Breast epithelium (tissue), 4 donors: Measurements from ENCODE around the gene FAM181A. TPM values are rescaled to one million over a fixed set of nuclear protein-coding genes. Genes with fewer than 3 reads are reported as not detected.

ENCODE experiments used
- DNase-seq, 2 donors: peaks; one replicate each; pipeline ENCODE4 v3.0.0-alpha.2; 2019; ENCODE audit warnings: low spot score in 2 of 2
- H3K27ac ChIP-seq, 2 donors: fragments of 200-600 bp; sonication (generic) in 1 of 2; one replicate each; pipeline ENCODE4 v1.5.1; 2016 to 2019; ENCODE audit warnings: mild to moderate bottlenecking in 1 of 2
- H3K27me3 ChIP-seq, 2 donors: fragments of 200-600 bp; sonication (generic) in 1 of 2; one replicate each; pipeline versions ENCODE4 v1.5.1 to v1.6.0; 2017 to 2019; ENCODE audit warnings: control low read depth in 1 of 2, mild to moderate bottlenecking in 1 of 2
- H3K36me3 ChIP-seq: fragments of 200-600 bp; one replicate; pipeline ENCODE4 v1.5.1; 2019
- H3K4me1 ChIP-seq, 2 donors: fragments of 200-600 bp; sonication (generic); one replicate each; pipeline ENCODE4 v1.5.1; 2016 to 2019; ENCODE audit warnings: control low read depth in 1 of 2
- H3K4me3 ChIP-seq, 3 donors: fragments of 200-600 bp; sonication (generic); 1 replicate in 2 of 3; 2 replicates in 1 of 3; pipeline ENCODE4 v1.5.1; 2016 to 2019; ENCODE audit warnings: mild to moderate bottlenecking in 3 of 3, moderate library complexity in 2 of 3
- H3K9me3 ChIP-seq, 2 donors: fragments of 200-600 bp; sonication (generic) in 1 of 2; one replicate each; pipeline ENCODE4 v1.5.1; 2016 to 2019; ENCODE audit warnings: control low read depth in 1 of 2
- CTCF ChIP-seq, 3 donors: fragments of 450-650 bp; IDR thresholded peaks; one replicate each; pipeline ENCODE4 v1.5.1; 2016 to 2017; ENCODE audit warnings: antibody characterized with exemption in 3 of 3, mild to moderate bottlenecking in 3 of 3, moderate library complexity in 3 of 3
- POLR2A ChIP-seq: fragments of 450-650 bp; IDR thresholded peaks from one replicate; pipeline ENCODE4 v1.6.1; 2016; ENCODE audit warnings: antibody characterized with exemption, mild to moderate bottlenecking, moderate library complexity
- POLR2AphosphoS5 ChIP-seq, 3 donors: sonication (generic); formaldehyde crosslinking; IDR thresholded peaks; one replicate each; pipeline ENCODE4 v1.6.1; 2017; ENCODE audit warnings: antibody characterized with exemption in 3 of 3
- intact Hi-C: fragments of 100-400 bp; cut with DNase I; formaldehyde crosslinking; loops from one replicate; pipeline ENCODE4 v1.15.1; 2023; ENCODE audit warnings: low total_unique reads
- total RNA-seq, 3 donors: library from RNA; depleted of rRNA; stranded (reverse); fragments of >200 nt; gene quantifications; one replicate each; pipeline ENCODE4 v1.1.0, GENCODE V29; 2016

FAM181A gene
- total RNA-seq, 3 donors from 2014 or later: not detected

DNA sequence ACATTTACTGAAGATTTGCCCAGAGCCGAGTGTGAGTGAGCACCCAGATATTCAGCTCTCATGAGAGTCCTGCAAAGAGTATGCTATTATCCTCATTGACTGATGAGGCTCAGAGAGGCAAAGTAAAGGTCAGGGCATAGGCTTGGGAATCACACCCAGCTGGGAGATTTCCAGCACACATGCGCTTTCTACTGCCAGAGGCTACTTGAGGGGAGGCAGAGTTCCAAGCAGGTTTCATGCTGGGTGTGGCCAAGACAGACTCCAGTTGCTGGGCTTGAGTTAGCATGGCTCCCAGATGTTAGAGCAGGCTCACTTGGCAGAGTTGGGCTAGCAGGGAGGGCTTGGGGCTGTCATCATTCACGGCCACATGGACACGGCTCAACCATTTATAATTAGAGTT, 14.4 kb upstream of the FAM181A start:
- Histone ChIP-seq H3K4me1 (no peaks in the 10 kb centered on the region), H3K4me3 (no peak overlapping the region), H3K36me3 (no peaks in the 10 kb centered on the region), H3K27ac (no peak overlapping the region), H3K27me3 (no peaks in the 10 kb centered on the region), H3K9me3 (no peaks in the 10 kb centered on the region)
- no peak for DNase-seq
- intact Hi-C loops: no loop called here
- TF ChIP-seq CTCF (IDR thresholded peaks at IDR 0.05) (no peak), POLR2AphosphoS5 (IDR thresholded peaks at IDR 0.05) (no peak), POLR2A (no peak)

DNA sequence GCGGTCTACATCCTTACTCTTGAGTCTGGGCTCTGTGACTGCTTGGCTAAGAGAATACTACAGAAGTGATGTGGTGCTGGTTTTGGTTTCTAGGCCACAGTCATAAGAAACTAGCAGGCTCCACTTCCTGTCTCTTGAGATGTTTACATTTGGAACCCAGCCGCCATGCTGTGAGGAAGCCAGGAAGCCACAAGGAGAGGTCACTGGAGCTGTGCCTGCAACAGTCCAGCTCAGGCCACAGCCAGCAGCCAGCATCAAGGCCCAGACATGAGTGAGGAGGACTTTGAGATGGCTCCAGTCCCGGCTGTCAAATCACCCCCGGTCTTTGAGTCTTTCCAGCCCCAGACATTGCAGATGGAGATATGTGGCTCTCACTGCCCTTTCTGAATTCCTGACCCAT, 12.9 kb upstream of the FAM181A start:
- no peaks in the 10 kb centered on the region for H3K9me3 ChIP-seq
- H3K36me3 ChIP-seq: no peaks in the 10 kb centered on the region
- no peaks in the 10 kb centered on the region for H3K4me1 ChIP-seq
- intact Hi-C loops: no loop called here
- H3K27ac ChIP-seq: no peak overlapping the region
- H3K27me3 ChIP-seq: no peaks in the 10 kb centered on the region
- DNase-seq: no peak
- TF ChIP-seq POLR2A: no peak
- no peak for TF ChIP-seq POLR2AphosphoS5 (IDR thresholded peaks at IDR 0.05)
- TF ChIP-seq CTCF (IDR thresholded peaks at IDR 0.05): no peak
- H3K4me3 ChIP-seq: no peak overlapping the region

DNA sequence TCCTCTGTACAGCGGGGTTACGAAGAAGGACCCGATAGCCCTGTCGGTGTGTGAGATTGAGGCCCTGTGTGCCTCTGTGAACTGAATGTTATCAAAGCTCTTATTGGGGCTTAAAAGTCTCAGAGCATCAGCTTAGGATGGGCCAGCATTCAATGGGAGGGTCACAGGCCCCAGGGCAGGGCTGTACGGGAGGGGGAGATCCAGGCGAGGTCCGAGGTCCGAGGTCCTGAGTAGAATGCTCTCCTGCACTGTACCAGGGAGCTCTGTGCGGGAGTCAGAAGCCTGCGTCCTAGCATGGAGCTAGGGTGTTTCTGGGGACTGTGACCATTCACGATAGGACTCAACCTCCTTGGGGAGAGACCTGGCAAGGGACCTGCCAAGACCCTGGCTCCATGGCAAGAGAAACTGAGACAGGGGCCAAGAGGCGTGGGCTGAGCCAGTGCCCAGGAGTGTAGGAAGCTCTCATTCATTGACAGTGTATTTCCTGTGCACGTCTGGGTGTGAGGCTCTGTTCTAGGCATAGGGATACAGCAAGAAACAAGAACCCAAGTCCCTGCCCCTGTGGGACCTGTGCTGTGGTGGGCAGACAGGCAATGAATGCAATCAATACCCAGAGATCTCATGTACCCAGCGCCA, 12.0 kb upstream of the FAM181A start:
- Histone ChIP-seq H3K27me3 (no peaks in the 10 kb centered on the region), H3K9me3 (no peaks in the 10 kb centered on the region), H3K27ac (no peak overlapping the region), H3K36me3 (no peaks in the 10 kb centered on the region), H3K4me1 (no peaks in the 10 kb centered on the region), H3K4me3 (no peak overlapping the region)
- TF ChIP-seq POLR2A (no peak), CTCF (IDR thresholded peaks at IDR 0.05) (no peak), POLR2AphosphoS5 (IDR thresholded peaks at IDR 0.05) (no peak)
- no peak for DNase-seq
- intact Hi-C loops: no loop called here

DNA sequence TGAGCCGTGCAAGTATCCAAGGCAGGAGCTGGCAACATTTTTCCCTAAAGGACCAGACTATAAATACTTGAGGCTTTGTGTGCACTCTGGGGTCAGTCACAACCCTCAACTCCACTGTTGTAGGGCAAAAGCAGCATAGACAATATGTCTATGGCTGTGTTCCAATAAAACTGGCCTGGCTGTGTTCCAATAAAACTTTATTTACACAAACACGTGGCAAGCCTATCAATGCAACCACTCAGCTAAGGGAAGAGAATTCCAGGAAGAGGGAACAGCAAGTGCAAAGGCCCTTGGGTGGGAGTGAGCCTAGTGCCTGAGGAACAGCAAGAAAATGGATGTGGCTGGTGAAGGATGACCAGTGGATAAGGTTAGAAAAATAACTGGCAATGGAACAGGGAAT, 11.3 kb upstream of the FAM181A start:
- intact Hi-C loops: no loop called here
- TF ChIP-seq POLR2A: no peak
- TF ChIP-seq CTCF (IDR thresholded peaks at IDR 0.05): no peak
- TF ChIP-seq POLR2AphosphoS5 (IDR thresholded peaks at IDR 0.05): no peak
- H3K4me1 ChIP-seq: no peaks in the 10 kb centered on the region
- no peaks in the 10 kb centered on the region for H3K36me3 ChIP-seq
- no peaks in the 10 kb centered on the region for H3K9me3 ChIP-seq
- H3K27me3 ChIP-seq: no peaks in the 10 kb centered on the region
- H3K27ac ChIP-seq: no peak overlapping the region
- DNase-seq: no peak
- no peak overlapping the region for H3K4me3 ChIP-seq

DNA sequence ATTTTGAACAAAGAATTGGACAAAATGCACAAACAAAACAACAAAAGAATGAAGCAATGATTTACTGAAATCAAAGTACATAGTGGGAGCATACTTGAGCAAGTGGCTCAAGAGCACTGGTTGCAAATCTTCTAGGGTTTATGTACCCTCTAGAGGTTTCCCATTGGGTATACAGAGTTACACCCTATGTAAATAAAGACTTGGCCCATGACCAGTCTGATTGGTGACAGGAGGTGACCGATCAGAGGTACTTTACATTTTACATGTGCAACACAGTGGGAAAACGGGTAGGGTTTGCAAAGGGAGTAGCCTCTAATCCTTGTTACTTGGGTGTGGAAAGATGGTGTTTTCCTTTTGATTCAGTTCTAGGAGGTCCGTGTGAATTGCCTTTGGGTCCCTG, 10.6 kb upstream of the FAM181A start:
- Histone ChIP-seq H3K4me1 (no peaks in the 10 kb centered on the region), H3K27me3 (no peaks in the 10 kb centered on the region), H3K9me3 (no peaks in the 10 kb centered on the region), H3K36me3 (no peaks in the 10 kb centered on the region), H3K4me3 (no peak overlapping the region), H3K27ac (no peak overlapping the region)
- intact Hi-C loops: no loop called here
- no peak for DNase-seq
- TF ChIP-seq CTCF (IDR thresholded peaks at IDR 0.05) (no peak), POLR2A (no peak), POLR2AphosphoS5 (IDR thresholded peaks at IDR 0.05) (no peak)
